Testis (tissue), 2 donors: ENCODE data around the gene B3GALT6.

Source experiments
- CTCF ChIP-seq, 3 experiments: fragments of 450-650 bp in 2 of 3; fragments of 200-600 bp in 1 of 3; sonication (generic) in 1 of 3; IDR thresholded peaks; one replicate each; pipeline ENCODE4 v1.5.1; 2016 to 2019; ENCODE audit warnings: antibody characterized with exemption in 3 of 3, mild to moderate bottlenecking in 2 of 3, moderate library complexity in 1 of 3
- POLR2A ChIP-seq: fragments of 450-650 bp; IDR thresholded peaks from one replicate; pipeline ENCODE4 v1.6.1; 2017; ENCODE audit warnings: antibody characterized with exemption, mild to moderate bottlenecking, moderate library complexity

- TF ChIP-seq POLR2A (no peak), CTCF (IDR thresholded peaks at IDR 0.05) (no peak)
These were observed 23.2 kb upstream of the B3GALT6 start for GRCh38 chr1:1208713-1209433.
